A673 (cell line): ENCODE results near the gene AMIGO1. TPM values are rescaled to one million over a fixed set of nuclear protein-coding genes. Genes with fewer than 3 reads are reported as not detected.
A peak's percentile ranks its signal among the peaks of the same experiment; 100 is the strongest.

Experiments used
- BruUV-seq: library from RNA; stranded (reverse); fragments of 400-500 nt; replicated peaks from 2 replicates; lab custom pipeline; 2021; lab: Mats Ljungman, UMichigan
- CTCF ChIA-PET: fragments of 300-600 bp; sonication (Branson Sonifier 250); formaldehyde crosslinking; loops from one replicate; lab custom pipeline; 2022; ENCODE audit warnings: antibody characterized with exemption; lab: Charles Lee
- POLR2A ChIA-PET: fragments of 300-600 bp; sonication (Branson Sonifier 250); formaldehyde crosslinking; loops from one replicate; lab custom pipeline; 2022; ENCODE audit warnings: antibody characterized with exemption; ENCODE audit not compliant: low non-redundant PET; lab: Charles Lee
- DNase-seq: peaks from one replicate; pipeline ENCODE4 v3.0.0-alpha.2; 2015; ENCODE audit warnings: low spot score
- H3K27ac ChIP-seq: fragments of 200-600 bp; sonication (generic); 2 replicates; pipeline ENCODE4 v1.5.1; 2016; ENCODE audit warnings: mixed run types, low read depth, mild to moderate bottlenecking, mixed read lengths, antibody characterized with exemption, low read length; ENCODE audit not compliant: poor library complexity, severe bottlenecking
- H3K27me3 ChIP-seq: fragments of 200-600 bp; sonication (generic); replicated peaks from 2 replicates; pipeline ENCODE4 v1.6.1; 2017; ENCODE audit warnings: mixed run types, low read depth, mild to moderate bottlenecking, mixed read lengths, antibody characterized with exemption, low read length; ENCODE audit not compliant: insufficient read depth, poor library complexity
- H3K36me3 ChIP-seq: fragments of 200-600 bp; sonication (generic); 2 replicates; pipeline ENCODE4 v1.6.1; 2016; ENCODE audit warnings: mixed run types, mild to moderate bottlenecking, mixed read lengths, antibody characterized with exemption, low read length; ENCODE audit not compliant: insufficient read depth, poor library complexity, severe bottlenecking
- H3K4me1 ChIP-seq: fragments of 200-600 bp; sonication (generic); 2 replicates; pipeline ENCODE4 v1.6.1; 2017; ENCODE audit warnings: mixed run types, mild to moderate bottlenecking, mixed read lengths, antibody characterized with exemption, low read length; ENCODE audit not compliant: insufficient read depth, poor library complexity, severe bottlenecking
- H3K4me3 ChIP-seq: fragments of 200-600 bp; sonication (generic); 2 replicates; pipeline ENCODE4 v1.5.1; 2016; ENCODE audit warnings: low read depth, mixed run types, mild to moderate bottlenecking, mixed read lengths, low read length; ENCODE audit not compliant: poor library complexity, severe bottlenecking
- H3K9me3 ChIP-seq: fragments of 200-600 bp; sonication (generic); 2 replicates; pipeline ENCODE4 v1.6.1; 2016; ENCODE audit warnings: mixed run types, low read depth, mild to moderate bottlenecking, mixed read lengths, antibody characterized with exemption, low read length; ENCODE audit not compliant: poor library complexity, severe bottlenecking
- CTCF ChIP-seq: fragments of 300-800, 200-600 bp; sonication (generic); conservative IDR thresholded peaks from 2 replicates; pipeline ENCODE4 v1.5.1; 2017; ENCODE audit warnings: low read depth, mild to moderate bottlenecking, antibody characterized with exemption, low read length, moderate library complexity, mixed read lengths
- EZH2 ChIP-seq: fragments of 200-600 bp; sonication (generic); IDR thresholded peaks from 2 replicates; pipeline ENCODE4 v1.6.1; 2017; ENCODE audit warnings: borderline replicate concordance, low read depth, mild to moderate bottlenecking, mixed read lengths, antibody characterized with exemption, low read length; ENCODE audit not compliant: poor library complexity, severe bottlenecking
- intact Hi-C: fragments of 100-400 bp; cut with micrococcal nuclease; formaldehyde crosslinking; loops from one replicate; pipeline ENCODE4 v1.10.0; 2022; ENCODE audit not compliant: unreplicated experiment
- total RNA-seq: library from RNA; stranded (reverse); gene quantifications from 2 replicates; pipeline ENCODE4 v1.2.3, GENCODE V29; 2021

AMIGO1 gene
- total RNA-seq, 1 experiment from 2014 or later, result 1.8 TPM

DNA sequence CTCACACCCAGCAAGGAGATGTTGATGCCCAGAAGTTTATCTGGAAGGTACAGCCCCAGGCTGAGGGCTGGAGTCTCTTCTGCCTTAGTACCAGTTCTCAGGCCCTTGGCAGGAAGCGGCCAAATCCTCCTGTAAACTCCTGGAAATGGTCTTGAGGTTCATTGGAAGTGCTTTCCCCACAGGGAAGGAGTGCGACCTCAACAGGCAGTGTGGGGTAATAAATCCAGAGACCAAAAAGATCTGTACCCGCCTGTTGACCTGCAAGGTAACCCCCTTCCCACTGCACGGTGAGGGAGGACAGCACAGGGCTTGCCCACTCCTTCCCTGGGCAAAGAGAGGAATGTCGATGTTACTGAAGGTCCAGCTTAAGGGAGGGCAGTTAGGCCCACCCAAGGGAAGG is 21.3 kb downstream of the AMIGO1 start:
- POLR2A ChIA-PET, result no interaction called here
- no peaks in the 10 kb centered on the region for H3K9me3 ChIP-seq
- CTCF ChIA-PET, result no interaction called here
- H3K4me1 ChIP-seq, result peaks cover 8% of the 10 kb centered on the region
- intact Hi-C loops, result no loop called here
- no TSS peak for BruUV-seq
- no peaks in the 10 kb centered on the region for H3K27me3 ChIP-seq
- no peak overlapping the region for H3K4me3 ChIP-seq
- no peak for DNase-seq
- H3K27ac ChIP-seq, result no peak overlapping the region
- TF ChIP-seq CTCF, result peak; percentile 34; the same call in 1 of the 2 replicates
- TF ChIP-seq EZH2, result no peak
- peaks cover 32% of the 10 kb centered on the region for H3K36me3 ChIP-seq

GRCh38 chr1:109487261-109487660 is 22.3 kb downstream of the AMIGO1 start:
- H3K27me3 ChIP-seq, result no peaks in the 10 kb centered on the region
- no peak overlapping the region for H3K27ac ChIP-seq
- no peak for DNase-seq
- CTCF ChIA-PET, result no interaction called here
- TF ChIP-seq CTCF (no peak), EZH2 (no peak)
- H3K9me3 ChIP-seq, result no peaks in the 10 kb centered on the region
- no TSS peak for BruUV-seq
- intact Hi-C loops, result no loop called here
- POLR2A ChIA-PET, result no interaction called here
- H3K4me1 ChIP-seq, result peaks cover 8% of the 10 kb centered on the region
- peaks cover 32% of the 10 kb centered on the region for H3K36me3 ChIP-seq
- H3K4me3 ChIP-seq, result no peak overlapping the region

DNA sequence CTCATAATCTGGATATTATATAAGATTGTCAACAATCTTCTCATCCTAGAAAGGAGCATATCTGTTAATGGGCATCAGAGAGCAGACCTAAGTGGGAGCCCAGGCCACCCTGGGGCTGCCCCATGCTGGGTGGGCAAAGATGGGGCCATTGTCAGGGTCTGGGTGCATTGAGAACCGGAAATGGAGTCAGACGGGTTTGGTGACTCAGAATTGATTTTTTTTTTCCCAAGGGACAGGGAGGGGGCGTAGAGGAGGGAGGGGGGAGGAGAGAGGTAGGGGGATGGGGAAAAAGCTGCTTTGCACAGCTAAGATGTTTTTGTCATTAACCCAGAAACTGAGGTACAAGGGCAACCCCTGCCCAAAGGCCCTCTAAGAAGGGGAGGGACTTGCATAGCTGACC is 24.5 kb downstream of the AMIGO1 start:
- DNase-seq, result peak; percentile 64
- H3K27ac ChIP-seq, result peak overlapping the region; percentile 98
- peaks cover 6% of the 10 kb centered on the region for H3K27me3 ChIP-seq
- POLR2A ChIA-PET, result no interaction called here
- no peak for TF ChIP-seq EZH2
- no peak for TF ChIP-seq CTCF
- intact Hi-C loops, result no loop called here
- H3K36me3 ChIP-seq, result peaks cover 24% of the 10 kb centered on the region
- no peaks in the 10 kb centered on the region for H3K9me3 ChIP-seq
- CTCF ChIA-PET, result interaction anchor here (1.7 kb wide), 1 partner anchor 9 kb away, joined by 5 read pairs; the partner anchor contains the start of gene CYB561D1
- no TSS peak for BruUV-seq
- peaks cover 8% of the 10 kb centered on the region for H3K4me1 ChIP-seq
- H3K4me3 ChIP-seq, result peak overlapping the region; percentile 64
